ENCODE data around the gene SESTD1. TPM values are rescaled to one million over a fixed set of nuclear protein-coding genes. Genes with fewer than 3 reads are reported as not detected.
A peak's percentile ranks its signal among the peaks of the same experiment; 100 is the strongest.

The SESTD1 gene
- total RNA-seq, 1 donor from 2014 or later: 42.2 TPM

GRCh38 chr2:179181002-179181401 is 83.6 kb downstream of the SESTD1 start:
- DNase-seq: no peak

GRCh38 chr2:179180242-179180641 is 84.4 kb downstream of the SESTD1 start:
- no peak for DNase-seq

GRCh38 chr2:179179719-179180118 is 84.9 kb downstream of the SESTD1 start:
- no peak for DNase-seq

- DNase-seq: no peak
Measured at GRCh38 chr2:179177694-179178093, 86.9 kb downstream of the SESTD1 start.

GRCh38 chr2:179174240-179174639 is 90.4 kb downstream of the SESTD1 start:
- no peak for DNase-seq

GRCh38 chr2:179172894-179173293 is 91.7 kb downstream of the SESTD1 start:
- no peak for DNase-seq

GRCh38 chr2:179171371-179171770 is 93.3 kb downstream of the SESTD1 start:
- DNase-seq: no peak

GRCh38 chr2:179170901-179171300 is 93.7 kb downstream of the SESTD1 start:
- DNase-seq: no peak

GRCh38 chr2:179165356-179166000 is 99.2 kb downstream of the SESTD1 start:
- no peak for DNase-seq

- DNase-seq: no peak
Measured at GRCh38 chr2:179141206-179141605, 123.4 kb downstream of the SESTD1 start.

- no peak for DNase-seq
Measured at GRCh38 chr2:179140571-179140970, 124.1 kb downstream of the SESTD1 start.

- DNase-seq: no peak
Measured at GRCh38 chr2:179139506-179139905, 125.1 kb downstream of the SESTD1 start.

GRCh38 chr2:179137200-179137759 is 127.4 kb downstream of the SESTD1 start:
- DNase-seq: no peak

GRCh38 chr2:179133016-179133415 is 131.6 kb downstream of the SESTD1 start:
- no peak for DNase-seq

- no peak for DNase-seq
Measured at GRCh38 chr2:179132076-179132475, 132.6 kb downstream of the SESTD1 start.

- DNase-seq: no peak
Measured at GRCh38 chr2:179130560-179130959, 134.1 kb downstream of the SESTD1 start.

GRCh38 chr2:179129574-179130238 is 134.9 kb downstream of the SESTD1 start:
- peak; percentile 51 for DNase-seq

GRCh38 chr2:179125404-179125803 is 139.2 kb downstream of the SESTD1 start:
- DNase-seq: no peak

- DNase-seq: no peak
Measured at GRCh38 chr2:179124282-179124681, 140.3 kb downstream of the SESTD1 start.

- no peak for DNase-seq
Measured at GRCh38 chr2:179123272-179123662, 141.4 kb downstream of the SESTD1 start.

GRCh38 chr2:179107737-179108136 is 156.9 kb downstream of the SESTD1 start:
- peak; percentile 41 for DNase-seq

- peak; percentile 99 for DNase-seq
Measured at GRCh38 chr2:179106676-179107428, 157.8 kb downstream of the SESTD1 start.

- no peak for DNase-seq
Measured at GRCh38 chr2:179106342-179106675, 158.3 kb downstream of the SESTD1 start.

- no peak for DNase-seq
Measured at GRCh38 chr2:179104736-179105135, 159.9 kb downstream of the SESTD1 start.

Data from dermis blood vessel endothelial cell (primary cell).